Gastrocnemius medialis (tissue), 4 donors: ENCODE measurements around the gene ZNF598.

Experiments
- CTCF ChIP-seq, 5 experiments: fragments of 450-650 bp in 3 of 5; fragments of 200-600 bp in 2 of 5; sonication (generic) in 2 of 5; IDR thresholded peaks in 4 of 5; conservative IDR thresholded peaks in 1 of 5; 1 replicate in 4 of 5; 2 replicates in 1 of 5; pipeline ENCODE4 v1.5.1; 2016 to 2019; ENCODE audit warnings: antibody characterized with exemption in 5 of 5, mild to moderate bottlenecking in 3 of 5, moderate library complexity in 3 of 5
- POLR2A ChIP-seq, 2 donors: fragments of 450-650 bp; IDR thresholded peaks; one replicate each; pipeline ENCODE4 v1.6.1; 2017; ENCODE audit warnings: antibody characterized with exemption in 2 of 2, mild to moderate bottlenecking in 2 of 2, moderate library complexity in 2 of 2

- TF ChIP-seq CTCF (IDR thresholded peaks at IDR 0.05 in 4 of 5, conservative IDR thresholded peaks at IDR 0.05 in 1 of 5) (no peak), POLR2A (IDR thresholded peaks at IDR 0.05) (no peak)
Measured at GRCh38 chr16:1982013-1982433, 27.6 kb downstream of the ZNF598 start.
